GM23338 (cell line): ENCODE measurements around the gene ZNF831. TPM values are rescaled to one million over a fixed set of nuclear protein-coding genes. Genes with fewer than 3 reads are reported as not detected.

Experiments
- ATAC-seq: fragments of 200-7000 bp; cut with Tn5 transposase; 3 replicates; pipeline ENCODE4 v1.9.1; 2020
- DNase-seq: peaks from one replicate; pipeline ENCODE4 v3.0.0-alpha.2; 2015; ENCODE audit warnings: low spot score
- H2AFZ ChIP-seq: fragments of 200-600 bp; sonication (generic); 2 replicates; pipeline ENCODE4 v1.8.0; 2016; ENCODE audit warnings: antibody characterized with exemption, mild to moderate bottlenecking, moderate library complexity
- H3F3A ChIP-seq: fragments of 200-600 bp; sonication (generic); replicated peaks from 2 replicates; pipeline ENCODE4 v1.8.0; 2017; ENCODE audit warnings: antibody characterized with exemption, mixed run types, low read depth
- H3K27ac ChIP-seq: fragments of 200-600 bp; sonication (generic); 2 replicates; pipeline ENCODE4 v1.6.1; 2016; ENCODE audit warnings: low read depth
- H3K27me3 ChIP-seq: fragments of 200-600 bp; sonication (generic); 2 replicates; pipeline ENCODE4 v1.8.0; 2016; ENCODE audit warnings: mild to moderate bottlenecking, mixed run types, moderate library complexity; ENCODE audit not compliant: insufficient read depth
- H3K36me3 ChIP-seq: fragments of 200-600 bp; sonication (generic); 2 replicates; pipeline ENCODE4 v1.8.0; 2016; ENCODE audit warnings: mild to moderate bottlenecking; ENCODE audit not compliant: insufficient read depth
- H3K4me1 ChIP-seq: fragments of 200-600 bp; sonication (generic); 2 replicates; pipeline ENCODE4 v1.8.0; 2016; ENCODE audit warnings: mild to moderate bottlenecking, moderate library complexity; ENCODE audit not compliant: insufficient read depth
- H3K4me2 ChIP-seq: fragments of 200-600 bp; sonication (generic); 2 replicates; pipeline ENCODE4 v1.7.1; 2017; ENCODE audit warnings: mixed run types
- H3K4me3 ChIP-seq: fragments of 200-600 bp; sonication (generic); 2 replicates; pipeline ENCODE4 v1.6.1; 2016; ENCODE audit warnings: mixed run types
- H3K79me2 ChIP-seq: fragments of 200-600 bp; sonication (generic); replicated peaks from 2 replicates; pipeline ENCODE4 v1.8.0; 2017; ENCODE audit warnings: mild to moderate bottlenecking; ENCODE audit not compliant: insufficient read depth
- H3K9me2 ChIP-seq: fragments of 200-600 bp; sonication (generic); 2 replicates; pipeline ENCODE4 v1.8.0; 2017; ENCODE audit not compliant: insufficient read depth
- H4K20me1 ChIP-seq: fragments of 200-600 bp; sonication (generic); replicated peaks from 2 replicates; pipeline ENCODE4 v1.8.0; 2017; ENCODE audit warnings: mild to moderate bottlenecking; ENCODE audit not compliant: insufficient read depth
- H3K27ac Mint-ChIP-seq: 2 replicates; pipeline ENCODE4 v1.8.0; 2020; ENCODE audit warnings: inconsistent platforms, mild to moderate bottlenecking, moderate library complexity, mixed read lengths
- H3K27me3 Mint-ChIP-seq: 3 replicates; pipeline ENCODE4 v1.8.0; 2022; ENCODE audit warnings: low read depth, mild to moderate bottlenecking, moderate library complexity, mixed read lengths, inconsistent platforms; ENCODE audit not compliant: insufficient read depth, poor library complexity
- H3K36me3 Mint-ChIP-seq: 3 replicates; pipeline ENCODE4 v1.8.0; 2021; ENCODE audit warnings: low read depth, mild to moderate bottlenecking, inconsistent platforms, moderate library complexity, mixed read lengths
- H3K4me1 Mint-ChIP-seq: 3 replicates; pipeline ENCODE4 v1.8.0; 2020; ENCODE audit warnings: mild to moderate bottlenecking, inconsistent platforms, mixed read lengths
- H3K4me3 Mint-ChIP-seq: 3 replicates; pipeline ENCODE4 v1.8.0; 2021; ENCODE audit warnings: moderate library complexity, mild to moderate bottlenecking, inconsistent platforms, mixed read lengths
- H3K9me3 Mint-ChIP-seq: 3 replicates; pipeline ENCODE4 v1.8.0; 2020; ENCODE audit warnings: moderate library complexity, mild to moderate bottlenecking, inconsistent platforms, mixed read lengths
- CREB1 ChIP-seq: fragments of 250-450 bp; sonication (Bioruptor Pico); IDR thresholded peaks from 2 replicates; pipeline ENCODE4 v1.5.0; 2020; ENCODE audit warnings: low read depth, mild to moderate bottlenecking, moderate library complexity
- EZH2phosphoT487 ChIP-seq: fragments of 200-600 bp; sonication (generic); IDR thresholded peaks from one replicate; pipeline ENCODE4 v1.8.1; 2018; ENCODE audit warnings: antibody characterized with exemption; ENCODE audit not compliant: unreplicated experiment
- JUNB ChIP-seq: IDR thresholded peaks from one replicate; pipeline ENCODE4 v1.6.1; 2016; ENCODE audit warnings: antibody characterized with exemption; ENCODE audit not compliant: unreplicated experiment
- POLR2AphosphoS5 ChIP-seq: IDR thresholded peaks from 2 replicates; pipeline ENCODE4 v1.6.1; 2016; ENCODE audit warnings: antibody characterized with exemption, low read depth
- REST ChIP-seq: IDR thresholded peaks from one replicate; pipeline ENCODE4 v1.6.1; 2018; ENCODE audit warnings: antibody characterized with exemption; ENCODE audit not compliant: unreplicated experiment
- STAT1 ChIP-seq: IDR thresholded peaks from one replicate; pipeline ENCODE4 v1.6.1; 2016; ENCODE audit warnings: antibody characterized with exemption; ENCODE audit not compliant: unreplicated experiment
- ZNF114 ChIP-seq: fragments of 250-450 bp; sonication (Bioruptor Pico); IDR thresholded peaks from 2 replicates; pipeline ENCODE4 v1.5.0; 2020; ENCODE audit warnings: mild to moderate bottlenecking, moderate library complexity
- ZNF331 ChIP-seq: fragments of 250-450 bp; sonication (Bioruptor Pico); IDR thresholded peaks from 2 replicates; pipeline ENCODE4 v1.5.0; 2020; ENCODE audit warnings: low read depth, mild to moderate bottlenecking, moderate library complexity
- ZNF462 ChIP-seq: fragments of 250-450 bp; sonication (Bioruptor Pico); IDR thresholded peaks from 2 replicates; pipeline ENCODE4 v1.5.0; 2020; ENCODE audit warnings: mild to moderate bottlenecking, moderate library complexity
- polyA plus RNA-seq: library from polyadenylated mRNA; unstranded; fragments of >200 nt; fragmentation: Nextera tagmentation; extraction: Ambion mirVana; gene quantifications from 2 replicates; pipeline ENCODE4 v1.2.1, GENCODE V29; 2016
- total RNA-seq: library from RNA; depleted of rRNA; stranded (reverse); fragments of >200 nt; shearing (Covaris generic); gene quantifications from 2 replicates; pipeline ENCODE4 v1.2.3, GENCODE V29; 2014
- TF ChIP-seq, protein P1 (sequence below): IDR thresholded peaks from 2 replicates; pipeline ENCODE4 v1.6.1; 2016; ENCODE audit warnings: antibody characterized with exemption
- TF ChIP-seq, protein P2 (sequence below), 2 experiments: fragments of 200-600 bp in 1 of 2; sonication (generic) in 1 of 2; conservative IDR thresholded peaks; 2 replicates each; pipeline versions ENCODE4 v1.5.1 to v1.6.1; 2016 to 2017; ENCODE audit warnings: antibody characterized with exemption in 2 of 2, low read depth in 2 of 2, mild to moderate bottlenecking in 2 of 2, moderate library complexity in 1 of 2

The ZNF831 gene
- total and polyA plus RNA-seq, 2 experiments from 2014 or later: not detected

DNA sequence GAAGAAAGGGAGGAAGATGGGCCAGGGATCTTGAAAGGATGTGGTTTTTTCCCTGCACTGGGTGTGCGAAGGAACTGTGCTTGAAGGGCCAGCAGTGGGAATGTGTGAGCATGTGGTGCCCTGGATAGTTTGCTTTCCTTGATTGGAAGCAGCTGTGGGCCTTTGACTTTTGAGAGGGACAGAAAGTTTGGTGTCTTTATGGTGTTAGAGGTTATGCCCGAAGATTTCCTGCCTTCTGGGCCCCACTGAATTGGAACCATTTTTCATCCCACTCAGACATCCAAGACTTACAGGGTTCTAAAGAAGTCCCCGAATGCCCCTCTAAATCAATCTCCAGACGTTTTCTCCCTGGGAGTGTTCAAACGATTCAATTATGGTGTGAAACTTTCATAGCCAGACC, 113.3 kb downstream of the ZNF831 start:
- no peak overlapping the region for H3K27ac ChIP-seq
- peaks cover 5% of the 10 kb centered on the region; the same call in 1 of the 2 replicates for H3K9me2 ChIP-seq
- TF ChIP-seq EZH2phosphoT487 (no peak), ZNF462 (no peak), REST (no peak), POLR2AphosphoS5 (no peak), ZNF331 (no peak), CREB1 (CRISPR knock-in tag) (no peak), ZNF114 (CRISPR knock-in tag) (no peak), STAT1 (no peak), JUNB (no peak)
- TF ChIP-seq, protein P1, sequence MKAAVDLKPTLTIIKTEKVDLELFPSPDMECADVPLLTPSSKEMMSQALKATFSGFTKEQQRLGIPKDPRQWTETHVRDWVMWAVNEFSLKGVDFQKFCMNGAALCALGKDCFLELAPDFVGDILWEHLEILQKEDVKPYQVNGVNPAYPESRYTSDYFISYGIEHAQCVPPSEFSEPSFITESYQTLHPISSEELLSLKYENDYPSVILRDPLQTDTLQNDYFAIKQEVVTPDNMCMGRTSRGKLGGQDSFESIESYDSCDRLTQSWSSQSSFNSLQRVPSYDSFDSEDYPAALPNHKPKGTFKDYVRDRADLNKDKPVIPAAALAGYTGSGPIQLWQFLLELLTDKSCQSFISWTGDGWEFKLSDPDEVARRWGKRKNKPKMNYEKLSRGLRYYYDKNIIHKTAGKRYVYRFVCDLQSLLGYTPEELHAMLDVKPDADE: no peak
- TF ChIP-seq, protein P2, sequence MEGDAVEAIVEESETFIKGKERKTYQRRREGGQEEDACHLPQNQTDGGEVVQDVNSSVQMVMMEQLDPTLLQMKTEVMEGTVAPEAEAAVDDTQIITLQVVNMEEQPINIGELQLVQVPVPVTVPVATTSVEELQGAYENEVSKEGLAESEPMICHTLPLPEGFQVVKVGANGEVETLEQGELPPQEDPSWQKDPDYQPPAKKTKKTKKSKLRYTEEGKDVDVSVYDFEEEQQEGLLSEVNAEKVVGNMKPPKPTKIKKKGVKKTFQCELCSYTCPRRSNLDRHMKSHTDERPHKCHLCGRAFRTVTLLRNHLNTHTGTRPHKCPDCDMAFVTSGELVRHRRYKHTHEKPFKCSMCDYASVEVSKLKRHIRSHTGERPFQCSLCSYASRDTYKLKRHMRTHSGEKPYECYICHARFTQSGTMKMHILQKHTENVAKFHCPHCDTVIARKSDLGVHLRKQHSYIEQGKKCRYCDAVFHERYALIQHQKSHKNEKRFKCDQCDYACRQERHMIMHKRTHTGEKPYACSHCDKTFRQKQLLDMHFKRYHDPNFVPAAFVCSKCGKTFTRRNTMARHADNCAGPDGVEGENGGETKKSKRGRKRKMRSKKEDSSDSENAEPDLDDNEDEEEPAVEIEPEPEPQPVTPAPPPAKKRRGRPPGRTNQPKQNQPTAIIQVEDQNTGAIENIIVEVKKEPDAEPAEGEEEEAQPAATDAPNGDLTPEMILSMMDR (conservative IDR thresholded peaks at IDR 0.05; ENCODE audit: low read depth in 2 of 2): no peak
- no peak overlapping the region for H3K4me2 ChIP-seq
- H3K36me3 Mint-ChIP-seq: no peaks in the 10 kb centered on the region
- H3F3A ChIP-seq: no peaks in the 10 kb centered on the region
- H3K79me2 ChIP-seq: no peaks in the 10 kb centered on the region
- H3K4me3 Mint-ChIP-seq: no peak overlapping the region
- no peaks in the 10 kb centered on the region for H3K9me3 Mint-ChIP-seq
- H3K27ac Mint-ChIP-seq: no peak overlapping the region
- H2AFZ ChIP-seq: no peak overlapping the region
- ATAC-seq (no peak), DNase-seq (no peak)
- H4K20me1 ChIP-seq: no peaks in the 10 kb centered on the region
- H3K27me3 ChIP-seq: no peaks in the 10 kb centered on the region
- no peaks in the 10 kb centered on the region for H3K4me1 Mint-ChIP-seq
- no peaks in the 10 kb centered on the region for H3K4me1 ChIP-seq
- H3K36me3 ChIP-seq: no peaks in the 10 kb centered on the region
- H3K27me3 Mint-ChIP-seq: peaks cover 6% of the 10 kb centered on the region
- no peak overlapping the region for H3K4me3 ChIP-seq
